ENCODE results near the gene AUTS2.

- no peak for TF ChIP-seq CTCF (conservative IDR thresholded peaks at IDR 0.05; ENCODE audit: low read length)
- TF ChIP-seq EZH2phosphoT487 (IDR thresholded peaks at IDR 0.05; ENCODE audit: borderline replicate concordance) = no peak
These were observed 453.5 kb downstream of the AUTS2 start for GRCh38 chr7:70051726-70052125.
